Measurements from ENCODE around the gene METTL6.

DNA sequence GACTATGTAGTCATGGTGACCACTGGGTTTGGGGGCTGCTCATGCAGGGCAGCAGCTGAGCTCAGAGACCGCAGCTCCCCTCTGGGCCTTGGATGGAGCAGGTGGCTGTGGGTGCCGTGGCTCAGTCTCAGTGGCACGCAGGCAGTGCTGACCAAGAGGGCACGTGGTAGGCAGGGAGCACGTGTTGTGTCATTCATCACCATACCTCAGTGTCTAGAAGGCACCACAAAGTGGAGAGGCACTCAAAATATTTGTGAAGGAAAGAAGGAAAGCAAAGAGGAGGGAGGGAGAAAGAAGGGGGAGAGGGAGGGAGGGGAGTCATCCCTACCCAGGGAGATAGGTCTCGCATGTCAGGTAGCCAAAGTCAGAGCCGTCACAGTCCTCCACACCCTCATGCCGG is 26.2 kb upstream of the METTL6 start:
- TF ChIP-seq, protein P1, sequence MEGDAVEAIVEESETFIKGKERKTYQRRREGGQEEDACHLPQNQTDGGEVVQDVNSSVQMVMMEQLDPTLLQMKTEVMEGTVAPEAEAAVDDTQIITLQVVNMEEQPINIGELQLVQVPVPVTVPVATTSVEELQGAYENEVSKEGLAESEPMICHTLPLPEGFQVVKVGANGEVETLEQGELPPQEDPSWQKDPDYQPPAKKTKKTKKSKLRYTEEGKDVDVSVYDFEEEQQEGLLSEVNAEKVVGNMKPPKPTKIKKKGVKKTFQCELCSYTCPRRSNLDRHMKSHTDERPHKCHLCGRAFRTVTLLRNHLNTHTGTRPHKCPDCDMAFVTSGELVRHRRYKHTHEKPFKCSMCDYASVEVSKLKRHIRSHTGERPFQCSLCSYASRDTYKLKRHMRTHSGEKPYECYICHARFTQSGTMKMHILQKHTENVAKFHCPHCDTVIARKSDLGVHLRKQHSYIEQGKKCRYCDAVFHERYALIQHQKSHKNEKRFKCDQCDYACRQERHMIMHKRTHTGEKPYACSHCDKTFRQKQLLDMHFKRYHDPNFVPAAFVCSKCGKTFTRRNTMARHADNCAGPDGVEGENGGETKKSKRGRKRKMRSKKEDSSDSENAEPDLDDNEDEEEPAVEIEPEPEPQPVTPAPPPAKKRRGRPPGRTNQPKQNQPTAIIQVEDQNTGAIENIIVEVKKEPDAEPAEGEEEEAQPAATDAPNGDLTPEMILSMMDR (conservative IDR thresholded peaks at IDR 0.05 in 1 of 2, IDR thresholded peaks at IDR 0.05 in 1 of 2; ENCODE audit: low read depth in 1 of 2, low read length in 2 of 2) = no peak
- TF ChIP-seq EZH2 (IDR thresholded peaks at IDR 0.05; ENCODE audit: low read length, missing control alignments) = no peak
